IPS-18a (cell line): ENCODE results near the gene PLK3.

Experiments used
- H3K27ac ChIP-seq: one replicate; pipeline ENCODE4 v1.5.1; 2013; ENCODE audit warnings: low read length
- H3K27me3 ChIP-seq: one replicate; pipeline ENCODE4 v1.6.1; 2013; ENCODE audit warnings: mild to moderate bottlenecking, low read length; ENCODE audit not compliant: control insufficient read depth, insufficient read depth
- H3K36me3 ChIP-seq: one replicate; pipeline ENCODE4 v1.6.1; 2013; ENCODE audit warnings: low read depth, low read length; ENCODE audit not compliant: control insufficient read depth
- H3K4me1 ChIP-seq: one replicate; pipeline ENCODE4 v1.6.1; 2013; ENCODE audit warnings: low read depth, low read length; ENCODE audit not compliant: control insufficient read depth
- H3K4me3 ChIP-seq: one replicate; pipeline ENCODE4 v1.5.1; 2013; ENCODE audit warnings: low read length
- H3K9ac ChIP-seq: one replicate; pipeline ENCODE4 v1.6.1; 2013; ENCODE audit warnings: mild to moderate bottlenecking, low read length, moderate library complexity
- H3K9me3 ChIP-seq: one replicate; pipeline ENCODE4 v1.6.1; 2013; ENCODE audit warnings: low read depth, low read length; ENCODE audit not compliant: control insufficient read depth

PLK3 gene

DNA sequence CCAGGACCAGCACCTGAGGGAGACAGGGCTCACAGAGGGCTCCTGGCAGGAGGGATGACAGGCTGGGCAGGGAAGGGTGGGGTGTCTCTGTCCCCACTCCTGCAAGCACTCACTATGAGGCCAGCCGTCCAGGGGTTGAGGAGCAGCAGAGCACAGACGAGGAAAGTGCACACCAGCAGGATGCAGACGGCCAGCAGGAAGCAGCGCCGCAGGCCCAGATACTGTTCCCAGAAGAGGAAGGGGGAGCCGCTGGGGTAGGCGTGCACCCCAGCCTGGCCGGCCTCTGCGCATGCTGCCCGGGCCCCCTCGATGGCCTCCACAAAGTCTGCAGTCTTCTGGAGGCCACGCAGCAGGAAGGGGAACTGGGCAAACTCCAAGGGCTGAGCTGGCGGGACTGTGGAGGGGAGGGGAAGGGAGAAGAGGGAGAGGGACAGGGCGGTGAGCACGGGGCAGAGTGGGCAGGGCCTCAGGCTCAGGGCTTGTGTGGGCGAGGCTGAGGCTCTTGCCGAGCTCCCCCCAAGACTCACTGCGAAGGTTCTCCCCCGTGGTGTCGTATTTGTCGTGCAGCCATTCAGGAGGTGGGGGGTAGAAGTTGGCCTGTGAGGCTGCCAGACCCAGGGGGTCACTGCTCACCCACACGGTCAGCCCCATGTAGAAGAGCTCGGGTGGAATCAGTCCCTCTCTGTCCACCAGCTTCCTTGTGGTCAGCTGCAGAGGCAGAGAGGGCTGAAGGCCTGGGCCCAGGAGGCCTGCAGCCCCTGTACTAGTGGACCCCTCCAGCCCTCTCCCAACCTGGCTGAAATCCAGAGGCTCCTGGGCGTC, 26.4 kb downstream of the PLK3 start:
- Histone ChIP-seq H3K36me3 (no peaks in the 10 kb centered on the region), H3K9ac (no peak overlapping the region), H3K4me1 (peaks cover 4% of the 10 kb centered on the region), H3K4me3 (no peak overlapping the region), H3K9me3 (no peaks in the 10 kb centered on the region), H3K27me3 (no peaks in the 10 kb centered on the region), H3K27ac (no peak overlapping the region)

DNA sequence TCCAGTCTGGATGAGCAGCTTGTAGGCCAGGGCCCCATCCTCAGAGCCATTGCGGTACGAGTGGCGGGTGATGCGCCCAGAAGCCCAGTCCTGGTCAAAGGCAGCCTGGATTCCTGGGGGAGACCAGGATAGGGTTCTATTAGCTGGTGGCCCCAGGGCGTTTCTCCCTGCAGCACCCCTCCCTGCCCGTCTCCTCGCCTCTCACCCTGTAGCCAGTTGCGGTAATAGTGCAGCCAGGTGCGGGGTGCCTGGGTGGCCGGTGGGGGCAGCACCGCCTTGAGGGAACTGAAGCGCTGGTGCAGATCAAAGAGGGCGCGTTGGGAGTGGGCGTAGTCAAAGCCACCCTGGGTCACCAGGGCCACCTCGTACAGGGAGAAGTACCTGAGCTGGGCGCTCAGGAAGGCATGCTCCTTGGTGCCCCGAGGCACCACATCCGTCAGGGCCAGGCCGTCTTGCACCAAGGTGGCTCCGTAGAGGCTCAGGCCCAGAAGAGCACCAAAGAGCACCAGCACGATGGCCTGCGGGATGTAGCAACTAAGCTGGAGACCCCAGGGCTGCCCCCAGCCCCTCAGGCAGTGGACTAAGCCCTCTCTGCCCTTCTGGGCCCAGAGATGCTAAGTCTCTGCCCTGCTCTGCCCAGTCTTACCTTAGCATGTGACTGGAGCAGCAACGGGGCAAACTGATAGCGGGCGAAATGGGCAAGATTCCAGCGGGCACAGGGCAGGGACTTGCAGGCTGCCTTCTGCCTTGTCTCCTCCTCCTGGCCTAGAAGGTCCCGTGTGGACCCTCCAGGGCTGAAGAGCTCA, 27.2 kb downstream of the PLK3 start:
- H3K27me3 ChIP-seq, result no peaks in the 10 kb centered on the region
- no peak overlapping the region for H3K4me3 ChIP-seq
- no peak overlapping the region for H3K9ac ChIP-seq
- no peaks in the 10 kb centered on the region for H3K36me3 ChIP-seq
- peaks cover 11% of the 10 kb centered on the region for H3K4me1 ChIP-seq
- H3K27ac ChIP-seq, result no peak overlapping the region
- H3K9me3 ChIP-seq, result no peaks in the 10 kb centered on the region

GRCh38 chr1:44828003-44828651, 27.9 kb downstream of the PLK3 start:
- H3K4me1 ChIP-seq, result peaks cover 11% of the 10 kb centered on the region
- H3K36me3 ChIP-seq, result no peaks in the 10 kb centered on the region
- H3K9ac ChIP-seq, result no peak overlapping the region
- no peak overlapping the region for H3K27ac ChIP-seq
- no peaks in the 10 kb centered on the region for H3K27me3 ChIP-seq
- no peak overlapping the region for H3K4me3 ChIP-seq
- H3K9me3 ChIP-seq, result no peaks in the 10 kb centered on the region

- Histone ChIP-seq H3K9ac (no peak overlapping the region), H3K4me3 (no peak overlapping the region), H3K27me3 (no peaks in the 10 kb centered on the region), H3K36me3 (no peaks in the 10 kb centered on the region), H3K4me1 (peaks cover 11% of the 10 kb centered on the region), H3K9me3 (no peaks in the 10 kb centered on the region), H3K27ac (no peak overlapping the region)
These were observed 28.8 kb downstream of the PLK3 start for GRCh38 chr1:44828841-44829440.

DNA sequence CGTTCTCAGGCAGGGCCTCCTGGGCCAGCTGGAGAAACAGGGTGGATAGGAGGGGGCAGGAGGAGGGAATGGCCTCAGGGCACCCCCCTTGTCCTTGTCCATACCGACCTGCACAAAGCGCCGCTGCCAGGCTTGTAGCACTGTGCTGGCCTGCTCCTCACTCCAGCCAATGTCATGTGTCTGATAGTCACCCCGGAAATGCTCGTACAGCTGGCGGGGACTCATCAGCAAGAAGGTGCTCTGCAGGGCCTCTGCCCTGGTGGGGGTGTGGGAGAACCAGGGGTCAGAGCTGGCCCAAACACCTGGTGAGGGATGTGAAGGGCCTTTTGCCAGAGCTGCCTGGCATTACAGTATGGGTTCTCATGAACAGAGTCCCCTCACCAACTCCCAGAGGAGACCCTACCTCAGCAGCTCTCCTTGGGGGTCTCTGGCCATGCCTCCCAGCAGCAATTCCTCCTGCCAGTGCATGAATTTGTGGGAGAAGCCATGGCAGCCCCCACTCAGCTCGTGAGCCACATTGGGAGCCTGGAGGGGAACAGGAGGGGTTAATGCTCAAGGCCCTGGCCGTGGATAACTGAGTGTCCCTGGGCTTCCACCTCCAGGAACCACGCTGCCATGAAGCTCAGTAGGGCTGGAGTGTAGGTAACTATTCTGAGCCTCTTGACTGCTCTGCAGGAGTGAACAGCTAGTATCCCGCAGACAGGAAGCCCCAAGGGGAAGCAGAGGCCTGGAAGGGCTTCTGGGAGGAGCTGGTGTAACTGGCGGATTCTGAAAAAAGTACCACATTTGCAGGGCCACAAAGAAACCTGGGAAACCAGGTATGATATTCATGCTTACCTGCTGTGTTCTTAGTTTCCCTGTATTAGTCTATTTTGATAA, 29.6 kb downstream of the PLK3 start:
- H3K36me3 ChIP-seq, result no peaks in the 10 kb centered on the region
- H3K9ac ChIP-seq, result no peak overlapping the region
- peaks cover 11% of the 10 kb centered on the region for H3K4me1 ChIP-seq
- H3K4me3 ChIP-seq, result no peak overlapping the region
- H3K27me3 ChIP-seq, result no peaks in the 10 kb centered on the region
- no peak overlapping the region for H3K27ac ChIP-seq
- no peaks in the 10 kb centered on the region for H3K9me3 ChIP-seq

GRCh38 chr1:44830900-44831304, 30.7 kb downstream of the PLK3 start:
- H3K4me3 ChIP-seq, result no peak overlapping the region
- peaks cover 11% of the 10 kb centered on the region for H3K4me1 ChIP-seq
- no peaks in the 10 kb centered on the region for H3K27me3 ChIP-seq
- no peaks in the 10 kb centered on the region for H3K9me3 ChIP-seq
- H3K9ac ChIP-seq, result no peak overlapping the region
- no peak overlapping the region for H3K27ac ChIP-seq
- H3K36me3 ChIP-seq, result no peaks in the 10 kb centered on the region

- Histone ChIP-seq H3K4me1 (peaks cover 11% of the 10 kb centered on the region), H3K27ac (no peak overlapping the region), H3K27me3 (no peaks in the 10 kb centered on the region), H3K4me3 (no peak overlapping the region), H3K9me3 (no peaks in the 10 kb centered on the region), H3K9ac (no peak overlapping the region), H3K36me3 (no peaks in the 10 kb centered on the region)
These were observed 31.3 kb downstream of the PLK3 start for GRCh38 chr1:44831516-44831915.

- H3K9me3 ChIP-seq, result no peaks in the 10 kb centered on the region
These were observed 32.0 kb downstream of the PLK3 start for GRCh38 chr1:44832056-44832705.

GRCh38 chr1:44834328-44834727, 34.2 kb downstream of the PLK3 start:
- Histone ChIP-seq H3K4me1 (peaks cover 11% of the 10 kb centered on the region), H3K36me3 (no peaks in the 10 kb centered on the region), H3K27ac (no peak overlapping the region), H3K27me3 (no peaks in the 10 kb centered on the region), H3K4me3 (no peak overlapping the region), H3K9ac (no peak overlapping the region), H3K9me3 (no peaks in the 10 kb centered on the region)

More at GRCh38 chr1:44832056-44832705, 32.0 kb downstream of the PLK3 start:
- Histone ChIP-seq H3K4me1 (peaks cover 11% of the 10 kb centered on the region), H3K9ac (no peak overlapping the region), H3K36me3 (no peaks in the 10 kb centered on the region), H3K27ac (no peak overlapping the region), H3K4me3 (no peak overlapping the region), H3K27me3 (no peaks in the 10 kb centered on the region)
